GM12878 (cell line): ENCODE data around the gene KRT25. TPM values are rescaled to one million over a fixed set of nuclear protein-coding genes. Genes with fewer than 3 reads are reported as not detected.

ENCODE experiments used
- BHLHE40 ChIP-seq, 2 experiments: fragments of 450-650 bp in 1 of 2; IDR thresholded peaks; 2 replicates each; pipeline ENCODE4 v1.6.1; 2011 to 2017; ENCODE audit warnings: low read depth in 2 of 2, borderline replicate concordance in 1 of 2, improper control_type of control experiment in 1 of 2, low read length in 1 of 2, mild to moderate bottlenecking in 1 of 2
- CHD1 ChIP-seq: IDR thresholded peaks from 2 replicates; pipeline ENCODE4 v1.6.1; 2012; ENCODE audit warnings: low read depth, low read length, improper control_type of control experiment
- CHD2 ChIP-seq: IDR thresholded peaks from 2 replicates; pipeline ENCODE4 v1.6.1; 2011; ENCODE audit warnings: low read depth, low read length, improper control_type of control experiment, borderline replicate concordance
- CREM ChIP-seq: IDR thresholded peaks from 2 replicates; pipeline ENCODE4 v1.6.1; 2014; ENCODE audit warnings: antibody characterized with exemption, low read depth
- EED ChIP-seq: sonication (generic); IDR thresholded peaks from 2 replicates; pipeline ENCODE4 v1.6.1; 2016; ENCODE audit warnings: antibody characterized with exemption, low read depth
- EP300 ChIP-seq, 2 experiments: fragments of 150-350 bp in 1 of 2; IDR thresholded peaks; 2 replicates each; pipeline ENCODE4 v1.6.1; 2011 to 2012; ENCODE audit warnings: low read depth in 2 of 2, low read length in 2 of 2, borderline replicate concordance in 1 of 2, improper control_type of control experiment in 1 of 2, inconsistent platforms in 1 of 2; ENCODE audit not compliant: control insufficient read depth in 1 of 2
- ESRRA ChIP-seq: IDR thresholded peaks from 2 replicates; pipeline ENCODE4 v1.6.1; 2012; ENCODE audit warnings: mild to moderate bottlenecking, low read length, improper control_type of control experiment
- FOXK2 ChIP-seq: fragments of 450-650 bp; IDR thresholded peaks from 2 replicates; pipeline ENCODE4 v1.6.1; 2017; ENCODE audit warnings: mild to moderate bottlenecking, moderate library complexity
- GATAD2B ChIP-seq: fragments of 450-650 bp; conservative IDR thresholded peaks from 2 replicates; pipeline ENCODE4 v1.6.1; 2017; ENCODE audit warnings: low read depth, mild to moderate bottlenecking, moderate library complexity
- HDAC6 ChIP-seq: fragments of 200-600 bp; sonication (generic); IDR thresholded peaks from one replicate; pipeline ENCODE4 v1.8.0; 2017; ENCODE audit warnings: antibody characterized with exemption; ENCODE audit not compliant: unreplicated experiment
- IKZF1 ChIP-seq: fragments of 450-650 bp; conservative IDR thresholded peaks from 2 replicates; pipeline ENCODE4 v1.6.1; 2017; ENCODE audit warnings: antibody characterized with exemption, mild to moderate bottlenecking
- IKZF2 ChIP-seq, 2 experiments: fragments of 450-650 bp; IDR thresholded peaks; 2 replicates each; pipeline ENCODE4 v1.6.1; 2017; ENCODE audit warnings: mild to moderate bottlenecking in 2 of 2, moderate library complexity in 2 of 2
- IRF4 ChIP-seq: IDR thresholded peaks from 2 replicates; pipeline ENCODE4 v1.6.1; 2011; ENCODE audit warnings: low read depth, low read length
- MEF2B ChIP-seq: fragments of 450-650 bp; IDR thresholded peaks from 2 replicates; pipeline ENCODE4 v1.6.1; 2018; ENCODE audit warnings: mild to moderate bottlenecking, moderate library complexity; ENCODE audit not compliant: partially characterized antibody, poor library complexity, severe bottlenecking
- MXI1 ChIP-seq: fragments of 150-350 bp; IDR thresholded peaks from 2 replicates; pipeline ENCODE4 v1.6.1; 2011; ENCODE audit warnings: low read depth, mild to moderate bottlenecking, inconsistent platforms, low read length, improper control_type of control experiment
- MYB ChIP-seq: fragments of 150-350 bp; IDR thresholded peaks from 2 replicates; pipeline ENCODE4 v1.6.1; 2014; ENCODE audit warnings: mild to moderate bottlenecking, low read depth, low read length, borderline replicate concordance
- MYC ChIP-seq: IDR thresholded peaks from 2 replicates; pipeline ENCODE4 v1.6.1; 2011; ENCODE audit warnings: mild to moderate bottlenecking, low read length, moderate library complexity, inconsistent platforms; ENCODE audit not compliant: insufficient read depth, insufficient replicate concordance, insufficient read length, severe bottlenecking
- PAX5 ChIP-seq: IDR thresholded peaks from 2 replicates; pipeline ENCODE4 v1.6.1; 2011; ENCODE audit warnings: low read depth, low read length, borderline replicate concordance
- POLR2AphosphoS2 ChIP-seq: IDR thresholded peaks from 2 replicates; pipeline ENCODE4 v1.6.1; 2011; ENCODE audit warnings: low read depth, mild to moderate bottlenecking, low read length, improper control_type of control experiment, moderate library complexity
- RELA ChIP-seq: fragments of 450-650 bp; IDR thresholded peaks from 2 replicates; pipeline ENCODE4 v1.8.0; 2014; ENCODE audit warnings: borderline replicate concordance; ENCODE audit not compliant: partially characterized antibody
- SRF ChIP-seq, 2 experiments: IDR thresholded peaks; 2 replicates each; pipeline ENCODE4 v1.6.1; 2011; ENCODE audit warnings: low read depth in 2 of 2, low read length in 2 of 2, mild to moderate bottlenecking in 1 of 2, moderate library complexity in 1 of 2
- USF2 ChIP-seq: IDR thresholded peaks from 2 replicates; pipeline ENCODE4 v1.6.1; 2011; ENCODE audit warnings: low read depth, low read length, improper control_type of control experiment, borderline replicate concordance
- WRNIP1 ChIP-seq: IDR thresholded peaks from 2 replicates; pipeline ENCODE4 v1.6.1; 2011; ENCODE audit warnings: low read depth, low read length, improper control_type of control experiment, borderline replicate concordance
- YY1 ChIP-seq: IDR thresholded peaks from 2 replicates; pipeline ENCODE4 v1.6.1; 2011; ENCODE audit warnings: low read depth, mild to moderate bottlenecking, low read length
- ZNF24 ChIP-seq: fragments of 450-650 bp; IDR thresholded peaks from 2 replicates; pipeline ENCODE4 v1.6.1; 2017; ENCODE audit warnings: antibody characterized with exemption, mild to moderate bottlenecking
- ZSCAN29 ChIP-seq: fragments of 450-650 bp; IDR thresholded peaks from 2 replicates; pipeline ENCODE4 v1.6.1; 2017; ENCODE audit warnings: mild to moderate bottlenecking, moderate library complexity
- ZZZ3 ChIP-seq: IDR thresholded peaks from 2 replicates; pipeline ENCODE4 v1.6.1; 2011; ENCODE audit warnings: low read depth; ENCODE audit not compliant: control insufficient read depth, insufficient read length
- polyA plus RNA-seq, 11 experiments: library from polyadenylated mRNA; depleted of rRNA in 4 of 11; unstranded in 6 of 11; stranded (reverse) in 5 of 11; fragments of >200 nt; fragmentation: Nextera tagmentation in 4 of 11; fragmentation: Illumina TruSeq in 1 of 11; extraction: Ambion mirVana in 4 of 11; extraction: Trizol in 1 of 11; gene quantifications; 1 replicate in 1 of 11; 2 replicates in 10 of 11; pipeline versions ENCODE4 v1.2.1 to v1.2.3, GENCODE V29; 2011 to 2016; ENCODE audit warnings: inconsistent platforms in 2 of 11, missing spikeins in 2 of 11, low read depth in 1 of 11
- total RNA-seq, 4 experiments: library from RNA; depleted of rRNA in 3 of 4; stranded (reverse); fragments of >200 nt in 3 of 4; fragmentation: Illumina TruSeq in 1 of 4; extraction: Trizol in 1 of 4; gene quantifications; 2 replicates each; pipeline versions ENCODE4 v1.2.1 to v1.2.3, GENCODE V29; 2013 to 2021
- TF ChIP-seq, protein P1 (sequence below): fragments of 450-650 bp; IDR thresholded peaks from 2 replicates; pipeline ENCODE4 v1.6.1; 2017; ENCODE audit warnings: mild to moderate bottlenecking
- TF ChIP-seq, protein P2 (sequence below): fragments of 450-650 bp; IDR thresholded peaks from 2 replicates; pipeline ENCODE4 v1.6.1; 2016; ENCODE audit warnings: mild to moderate bottlenecking

The KRT25 gene
- total and polyA plus RNA-seq, 10 of the 15 experiments (the other 5 are each of a cell fraction or from before 2014, with no cell fraction given) = not detected

DNA sequence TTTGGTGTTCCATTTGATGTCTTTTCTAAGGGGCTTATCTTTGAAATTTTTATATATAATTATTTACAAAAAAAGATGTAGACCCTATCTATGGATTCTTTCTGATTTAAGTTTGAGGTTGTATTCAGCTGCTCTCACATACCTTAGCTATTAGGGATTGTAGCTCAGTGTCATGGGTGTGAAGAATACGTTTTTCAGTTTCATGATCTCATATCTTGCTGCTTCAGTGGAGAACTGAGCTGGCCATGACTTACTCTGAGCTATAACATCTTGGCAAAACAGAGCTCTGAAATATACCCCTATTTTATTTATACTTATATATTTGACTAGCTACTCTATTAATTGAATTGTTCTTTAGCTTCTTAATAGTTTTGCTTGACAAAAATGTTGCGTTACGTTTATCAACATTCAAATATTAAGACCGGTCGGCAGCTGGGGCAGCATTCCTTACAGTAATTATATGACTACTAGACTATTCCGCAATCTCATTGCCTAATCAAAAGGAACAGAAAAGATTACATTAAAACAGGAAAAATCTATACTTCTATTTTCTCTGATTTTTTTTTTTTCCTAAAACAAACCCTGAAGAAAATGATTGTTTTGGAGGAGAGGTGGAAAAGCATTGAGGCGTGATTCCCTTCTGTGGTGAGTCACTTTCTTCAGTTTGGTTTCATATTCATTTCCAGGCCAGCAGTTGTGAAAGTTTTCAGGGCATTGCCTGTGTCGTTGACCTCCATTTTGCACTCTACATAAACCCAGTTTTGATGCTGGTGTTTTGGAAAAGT, 27.5 kb downstream of the KRT25 start (continued):
- TF ChIP-seq ZZZ3 = no peak
- TF ChIP-seq EED = no peak; the same call in 1 of the 2 replicates
- no peak for TF ChIP-seq SRF (IDR thresholded peaks at IDR 0.05; ENCODE audit: low read depth in 2 of 2, low read length in 2 of 2)
- no peak for TF ChIP-seq USF2
- TF ChIP-seq MEF2B = no peak
- TF ChIP-seq, protein P1, sequence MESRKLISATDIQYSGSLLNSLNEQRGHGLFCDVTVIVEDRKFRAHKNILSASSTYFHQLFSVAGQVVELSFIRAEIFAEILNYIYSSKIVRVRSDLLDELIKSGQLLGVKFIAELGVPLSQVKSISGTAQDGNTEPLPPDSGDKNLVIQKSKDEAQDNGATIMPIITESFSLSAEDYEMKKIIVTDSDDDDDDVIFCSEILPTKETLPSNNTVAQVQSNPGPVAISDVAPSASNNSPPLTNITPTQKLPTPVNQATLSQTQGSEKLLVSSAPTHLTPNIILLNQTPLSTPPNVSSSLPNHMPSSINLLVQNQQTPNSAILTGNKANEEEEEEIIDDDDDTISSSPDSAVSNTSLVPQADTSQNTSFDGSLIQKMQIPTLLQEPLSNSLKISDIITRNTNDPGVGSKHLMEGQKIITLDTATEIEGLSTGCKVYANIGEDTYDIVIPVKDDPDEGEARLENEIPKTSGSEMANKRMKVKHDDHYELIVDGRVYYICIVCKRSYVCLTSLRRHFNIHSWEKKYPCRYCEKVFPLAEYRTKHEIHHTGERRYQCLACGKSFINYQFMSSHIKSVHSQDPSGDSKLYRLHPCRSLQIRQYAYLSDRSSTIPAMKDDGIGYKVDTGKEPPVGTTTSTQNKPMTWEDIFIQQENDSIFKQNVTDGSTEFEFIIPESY = no peak
- no peak for TF ChIP-seq CHD1
- no peak for TF ChIP-seq MYB
- no peak for TF ChIP-seq WRNIP1
- TF ChIP-seq POLR2AphosphoS2 = no peak
- TF ChIP-seq MYC = no peak
- no peak for TF ChIP-seq RELA
- TF ChIP-seq IKZF2 (IDR thresholded peaks at IDR 0.05) = peak; percentile 71 to 80
- TF ChIP-seq CREM = peak; percentile 67
- no peak for TF ChIP-seq PAX5
- no peak for TF ChIP-seq HDAC6
- no peak for TF ChIP-seq IRF4
- peak; percentile 74 for TF ChIP-seq IKZF1
- TF ChIP-seq YY1 = peak; percentile 84
- no peak for TF ChIP-seq ZSCAN29
- no peak for TF ChIP-seq ESRRA
- TF ChIP-seq, protein P2, sequence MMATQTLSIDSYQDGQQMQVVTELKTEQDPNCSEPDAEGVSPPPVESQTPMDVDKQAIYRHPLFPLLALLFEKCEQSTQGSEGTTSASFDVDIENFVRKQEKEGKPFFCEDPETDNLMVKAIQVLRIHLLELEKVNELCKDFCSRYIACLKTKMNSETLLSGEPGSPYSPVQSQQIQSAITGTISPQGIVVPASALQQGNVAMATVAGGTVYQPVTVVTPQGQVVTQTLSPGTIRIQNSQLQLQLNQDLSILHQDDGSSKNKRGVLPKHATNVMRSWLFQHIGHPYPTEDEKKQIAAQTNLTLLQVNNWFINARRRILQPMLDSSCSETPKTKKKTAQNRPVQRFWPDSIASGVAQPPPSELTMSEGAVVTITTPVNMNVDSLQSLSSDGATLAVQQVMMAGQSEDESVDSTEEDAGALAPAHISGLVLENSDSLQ = no peak
- TF ChIP-seq ZNF24 = no peak
- no peak for TF ChIP-seq CHD2
- TF ChIP-seq BHLHE40 (IDR thresholded peaks at IDR 0.05; ENCODE audit: borderline replicate concordance in 1 of 2, low read depth in 2 of 2, low read length in 1 of 2) = no peak
- no peak for TF ChIP-seq FOXK2
- no peak for TF ChIP-seq GATAD2B
- TF ChIP-seq EP300 (IDR thresholded peaks at IDR 0.05; ENCODE audit: borderline replicate concordance in 1 of 2, control insufficient read depth in 1 of 2, low read depth in 2 of 2, low read length in 2 of 2) = peak; percentile 16 to 61; a peak in 1 of 4 replicates
- TF ChIP-seq MXI1 = no peak
